Nephron progenitor cell (in vitro differentiated cells): ENCODE measurements around the gene MFNG.

Source experiments
- DNase-seq: peaks from one replicate; pipeline ENCODE4 v3.0.0; 2021
- H3K27ac Mint-ChIP-seq: 2 replicates; pipeline ENCODE4 v1.8.0; 2021; ENCODE audit warnings: mild to moderate bottlenecking, moderate library complexity, mixed read lengths
- H3K27me3 Mint-ChIP-seq: 2 replicates; pipeline ENCODE4 v1.8.0; 2021; ENCODE audit warnings: mild to moderate bottlenecking, low read depth, mixed read lengths; ENCODE audit not compliant: poor library complexity
- H3K36me3 Mint-ChIP-seq: 2 replicates; pipeline ENCODE4 v1.8.0; 2021; ENCODE audit warnings: low read depth, mixed read lengths
- H3K4me1 Mint-ChIP-seq: 2 replicates; pipeline ENCODE4 v1.8.0; 2021; ENCODE audit warnings: mixed read lengths
- H3K4me3 Mint-ChIP-seq: 2 replicates; pipeline ENCODE4 v1.8.0; 2021; ENCODE audit warnings: mild to moderate bottlenecking, moderate library complexity, mixed read lengths
- H3K9me3 Mint-ChIP-seq: 2 replicates; pipeline ENCODE4 v1.8.0; 2021; ENCODE audit warnings: mild to moderate bottlenecking, moderate library complexity, mixed read lengths
- CTCF ChIP-seq: fragments of 200-600 bp; sonication (generic); IDR thresholded peaks from 2 replicates; pipeline ENCODE4 v1.5.0; 2021; ENCODE audit warnings: antibody characterized with exemption

Gene MFNG

DNA sequence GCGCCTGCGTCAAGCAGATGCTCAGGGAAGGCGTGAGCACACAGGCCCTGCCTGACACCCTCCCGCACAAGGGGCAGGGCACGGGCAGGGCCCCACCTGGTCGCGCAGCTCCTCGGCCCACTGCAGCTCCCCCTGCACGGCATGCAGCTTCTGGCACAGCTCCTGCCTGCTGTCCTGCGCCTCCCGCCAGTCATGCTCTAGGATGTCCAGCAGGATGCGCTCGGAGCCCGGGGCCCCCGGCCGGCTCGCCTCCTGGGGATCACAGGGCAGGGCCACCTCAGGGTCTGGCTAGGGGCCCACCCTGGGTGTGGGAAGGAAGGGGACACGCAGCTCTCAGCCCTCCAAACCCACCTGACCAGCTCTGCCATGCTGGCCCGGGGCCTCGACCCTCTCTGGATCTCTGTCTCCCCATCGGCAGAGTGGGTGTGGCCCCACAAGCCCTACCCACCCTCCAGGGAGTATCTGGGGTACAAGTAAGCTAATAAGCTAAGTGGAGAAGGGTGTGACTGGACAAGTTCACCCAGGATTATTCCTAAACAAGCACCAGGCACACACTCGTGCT, 22.3 kb upstream of the MFNG start:
- Mint-ChIP-seq H3K27me3 (peaks cover 4% of the 10 kb centered on the region), H3K36me3 (peaks cover 5% of the 10 kb centered on the region), H3K4me1 (peaks cover 70% of the 10 kb centered on the region), H3K27ac (peak overlapping the region; percentile 87), H3K4me3 (peak overlapping the region; percentile 13), H3K9me3 (no peaks in the 10 kb centered on the region)
- no peak for DNase-seq
- no peak for TF ChIP-seq CTCF

DNA sequence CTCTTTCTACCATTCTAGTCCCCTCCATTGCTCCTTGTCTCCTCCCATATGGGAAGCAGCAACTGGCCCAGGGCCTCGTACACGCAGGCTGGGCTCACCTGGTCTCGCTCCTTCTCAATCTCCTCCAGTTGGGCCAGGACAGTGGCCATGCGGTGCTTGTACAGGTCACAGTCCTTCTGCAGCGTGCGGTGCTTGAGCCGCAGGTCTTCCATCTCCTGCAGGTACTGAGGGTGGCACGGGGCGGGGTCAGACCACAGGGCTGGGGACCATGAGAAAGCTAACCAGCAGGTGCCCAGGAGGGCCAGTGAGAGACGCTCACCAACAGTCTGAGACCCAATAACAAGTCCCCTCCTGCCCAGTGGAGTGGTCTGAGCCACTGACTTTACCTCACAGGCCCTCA, 21.5 kb upstream of the MFNG start:
- H3K27me3 Mint-ChIP-seq: peaks cover 4% of the 10 kb centered on the region

DNA sequence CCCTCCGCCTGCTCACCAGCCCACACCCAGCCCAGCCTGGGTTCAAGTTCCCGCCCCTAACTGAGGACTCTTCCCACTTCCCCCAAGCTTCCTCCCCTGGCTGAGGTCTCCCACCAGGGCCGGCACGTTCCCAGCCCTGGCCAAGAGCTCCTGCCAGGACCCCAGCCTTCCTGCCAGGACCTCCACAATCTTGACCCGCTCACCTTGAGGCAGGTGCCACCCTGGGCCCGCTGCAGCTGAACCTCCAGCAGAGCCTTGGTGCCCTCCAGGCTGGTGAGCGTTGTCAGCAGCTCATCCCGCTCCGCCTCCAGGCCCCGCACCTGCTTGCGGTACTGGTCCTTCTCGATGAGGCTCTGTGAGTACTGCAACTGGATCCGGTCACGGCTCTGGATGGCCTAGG, 19.8 kb upstream of the MFNG start:
- Mint-ChIP-seq H3K9me3 (no peaks in the 10 kb centered on the region), H3K4me3 (no peak overlapping the region), H3K27me3 (peaks cover 4% of the 10 kb centered on the region), H3K36me3 (peaks cover 5% of the 10 kb centered on the region), H3K4me1 (peaks cover 69% of the 10 kb centered on the region), H3K27ac (no peak overlapping the region)
- no peak for DNase-seq
- TF ChIP-seq CTCF: no peak

More for the DNA sequence above, 21.5 kb upstream of the MFNG start:
- H3K4me3 Mint-ChIP-seq: no peak overlapping the region
- H3K4me1 Mint-ChIP-seq: peaks cover 69% of the 10 kb centered on the region
- peaks cover 5% of the 10 kb centered on the region for H3K36me3 Mint-ChIP-seq
- DNase-seq: no peak
- no peaks in the 10 kb centered on the region for H3K9me3 Mint-ChIP-seq
- H3K27ac Mint-ChIP-seq: peak overlapping the region; percentile 30
- TF ChIP-seq CTCF: no peak

GRCh38 chr22:37505565-37505964, 19.4 kb upstream of the MFNG start:
- Mint-ChIP-seq H3K4me3 (no peak overlapping the region), H3K9me3 (no peaks in the 10 kb centered on the region), H3K4me1 (peaks cover 69% of the 10 kb centered on the region), H3K27ac (no peak overlapping the region), H3K36me3 (peaks cover 5% of the 10 kb centered on the region), H3K27me3 (peaks cover 4% of the 10 kb centered on the region)
- no peak for DNase-seq
- no peak for TF ChIP-seq CTCF

DNA sequence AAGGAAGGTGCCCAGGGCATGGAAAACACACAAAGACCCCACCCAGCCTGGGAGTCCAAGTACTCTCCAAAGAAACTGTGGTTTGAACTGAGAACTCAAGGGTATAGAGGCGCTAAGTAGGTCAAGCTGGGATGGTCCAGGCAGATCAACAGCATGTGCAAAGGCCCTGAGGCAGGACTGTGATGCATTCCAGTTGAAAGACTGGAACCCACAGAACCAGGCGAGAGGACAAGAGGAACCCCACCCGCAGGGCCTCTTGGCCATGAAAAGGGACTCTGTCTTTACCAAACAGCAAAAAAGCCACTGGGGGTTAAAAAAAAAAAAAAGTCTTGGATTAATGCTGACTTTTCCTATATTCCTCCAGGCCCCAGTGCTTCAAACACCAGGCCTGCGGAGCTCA, 18.8 kb upstream of the MFNG start:
- no peak overlapping the region for H3K27ac Mint-ChIP-seq
- H3K4me1 Mint-ChIP-seq: peaks cover 64% of the 10 kb centered on the region
- H3K9me3 Mint-ChIP-seq: no peaks in the 10 kb centered on the region
- no peak for TF ChIP-seq CTCF
- H3K4me3 Mint-ChIP-seq: no peak overlapping the region
- peaks cover 5% of the 10 kb centered on the region for H3K36me3 Mint-ChIP-seq
- H3K27me3 Mint-ChIP-seq: peaks cover 4% of the 10 kb centered on the region
- DNase-seq: no peak

DNA sequence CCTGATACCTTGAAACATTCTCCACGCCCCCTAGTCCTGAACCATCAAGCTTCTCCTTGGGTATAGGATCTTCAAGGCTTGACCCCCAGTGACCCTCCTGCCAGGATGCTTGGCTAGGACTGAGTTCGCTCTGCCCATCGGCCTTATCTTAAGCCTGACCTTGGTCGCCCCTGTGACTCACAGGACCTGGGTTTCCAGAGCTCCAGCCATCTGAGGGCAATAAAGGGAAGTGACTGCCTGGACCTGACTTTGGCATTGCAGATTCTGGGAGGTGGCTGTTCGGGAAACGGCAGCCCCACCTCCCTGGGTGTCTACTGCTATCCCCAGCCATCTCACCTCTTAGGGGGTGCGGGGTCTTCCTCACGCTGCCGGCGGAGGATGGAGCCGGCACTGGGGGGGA, 17.7 kb upstream of the MFNG start:
- peaks cover 4% of the 10 kb centered on the region for H3K27me3 Mint-ChIP-seq
- H3K27ac Mint-ChIP-seq: peak overlapping the region; percentile 69
- peaks cover 5% of the 10 kb centered on the region for H3K36me3 Mint-ChIP-seq
- no peak for DNase-seq
- peak overlapping the region; percentile 23 for H3K4me3 Mint-ChIP-seq
- H3K4me1 Mint-ChIP-seq: peaks cover 65% of the 10 kb centered on the region
- TF ChIP-seq CTCF: no peak
- no peaks in the 10 kb centered on the region for H3K9me3 Mint-ChIP-seq
